ENCODE results near the gene ZNF454.

ZNF454 gene

DNA sequence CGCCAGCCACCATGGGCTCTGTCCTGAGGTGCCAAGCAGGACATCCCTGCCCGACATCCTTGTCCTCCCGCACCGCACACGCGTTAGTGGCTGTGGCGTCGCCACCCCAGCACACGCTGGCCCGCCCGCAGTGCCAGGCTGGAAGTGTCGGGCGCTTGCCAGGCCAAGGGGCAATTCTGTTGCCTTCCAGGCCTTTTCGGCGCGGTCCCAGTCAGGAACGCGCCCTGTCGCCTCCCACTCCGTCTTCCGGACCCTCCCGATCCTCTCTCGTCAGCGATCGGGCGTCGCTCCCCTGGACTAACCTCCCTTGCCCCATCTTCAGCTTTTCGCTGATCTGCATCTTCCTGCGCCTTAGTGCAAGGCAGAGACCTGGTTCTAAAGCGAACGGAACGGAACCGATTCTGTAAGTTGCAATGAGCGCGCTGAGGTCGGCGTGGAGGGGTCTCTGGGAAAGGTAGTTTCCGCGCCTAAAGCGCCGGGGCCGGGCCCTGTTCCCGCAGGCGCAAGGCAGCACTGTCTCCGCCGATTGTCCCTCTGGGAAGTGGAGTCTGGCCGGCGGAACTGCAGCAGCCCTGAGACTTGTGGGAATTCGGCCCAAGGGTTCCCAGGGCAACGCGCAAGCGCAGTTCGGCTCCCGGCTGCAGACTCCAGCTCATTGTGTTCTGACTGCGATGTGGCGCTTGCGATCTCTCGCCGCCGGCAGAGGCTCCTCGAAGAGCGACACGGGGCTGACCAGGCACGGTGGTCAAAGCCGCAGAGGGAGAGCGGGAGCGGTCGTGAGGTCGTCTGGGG, at the start of gene ZNF454:
Gene ZNF454 (plus strand): TSS at position 630 of the 792 bp plus-strand sequence. CDS start 1,594 bp downstream, outside the sequence.
- DNase-seq (ENCODE audit: low read depth, low spot score) = no peak

GRCh38 chr5:178895615-178896571, 45.1 kb upstream of the ZNF454 start, which contains the start of gene ZFP2:
TSS of gene ZFP2 (plus strand) at chr5:178895913. CDS start at chr5:178931314, 35,401 bp downstream.
- no peak for DNase-seq (ENCODE audit: low read depth, low spot score)

DNA sequence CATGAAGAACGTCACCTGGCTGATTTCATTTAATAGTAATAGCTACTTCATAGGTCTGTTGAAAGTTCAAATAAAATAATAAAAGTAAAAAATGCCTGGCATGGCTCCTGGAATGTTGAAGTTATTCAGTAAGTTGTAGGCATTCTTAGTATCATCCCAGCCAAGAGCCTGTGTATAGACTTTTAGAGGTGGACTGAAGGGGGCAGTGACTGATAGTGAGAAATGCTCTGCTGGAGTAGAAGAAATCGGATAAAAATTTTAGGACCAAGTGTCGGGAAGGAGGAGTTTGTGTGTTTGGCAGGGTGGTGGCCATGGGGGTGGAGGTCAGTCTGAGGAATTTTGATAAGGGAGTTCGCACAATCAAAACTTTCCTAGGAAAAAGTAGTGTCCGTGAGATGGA, 41.7 kb upstream of the ZNF454 start:
- no peak for DNase-seq (ENCODE audit: low read depth, low spot score)

DNA sequence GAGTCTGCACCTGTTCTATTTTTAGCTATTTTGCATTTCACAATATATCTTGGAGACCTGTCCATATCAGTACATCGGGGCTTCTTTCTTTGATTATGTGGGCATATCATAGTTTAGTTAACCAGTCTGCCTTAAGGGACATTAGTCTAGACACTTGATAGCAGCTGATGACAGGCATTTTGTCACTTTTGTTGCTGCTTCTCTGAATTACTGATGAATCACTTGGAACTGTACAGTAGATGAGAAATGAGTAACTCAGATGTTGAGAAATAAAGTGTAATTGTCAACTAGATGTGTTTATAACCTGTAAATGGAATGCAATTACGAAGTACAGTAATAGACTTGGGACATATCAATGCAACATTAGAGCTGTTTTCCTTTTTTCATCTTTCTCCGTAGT, 38.1 kb upstream of the ZNF454 start:
- DNase-seq (ENCODE audit: low read depth, low spot score) = no peak

- no peak for DNase-seq (ENCODE audit: low read depth, low spot score)
Measured at GRCh38 chr5:178931846-178932760, 8.9 kb upstream of the ZNF454 start.

DNA sequence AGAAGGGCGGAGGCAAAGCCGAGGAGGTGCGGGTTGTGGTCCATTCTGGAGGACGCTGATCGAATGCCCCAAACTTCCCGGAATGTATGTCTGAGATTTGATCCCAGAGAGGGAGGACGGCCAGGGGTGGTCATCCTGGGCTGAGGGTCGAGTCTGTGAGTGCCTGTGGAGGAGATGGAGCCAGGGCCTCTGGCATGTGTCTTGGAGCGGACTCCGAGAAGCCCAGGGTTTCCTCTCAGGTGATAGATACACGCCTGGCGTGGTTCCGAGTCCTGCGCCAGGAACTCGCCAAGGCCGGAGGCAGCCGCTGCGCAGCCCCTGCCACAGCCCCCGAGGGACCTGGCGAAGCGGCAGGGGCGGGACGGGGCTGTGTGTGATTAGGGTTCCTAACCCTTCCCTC, 363 bp downstream of the ZNF454 start:
- no peak for DNase-seq (ENCODE audit: low read depth, low spot score)

GRCh38 chr5:178965465-178966055, 24.6 kb downstream of the ZNF454 start:
- no peak for DNase-seq (ENCODE audit: low read depth, low spot score)

DNA sequence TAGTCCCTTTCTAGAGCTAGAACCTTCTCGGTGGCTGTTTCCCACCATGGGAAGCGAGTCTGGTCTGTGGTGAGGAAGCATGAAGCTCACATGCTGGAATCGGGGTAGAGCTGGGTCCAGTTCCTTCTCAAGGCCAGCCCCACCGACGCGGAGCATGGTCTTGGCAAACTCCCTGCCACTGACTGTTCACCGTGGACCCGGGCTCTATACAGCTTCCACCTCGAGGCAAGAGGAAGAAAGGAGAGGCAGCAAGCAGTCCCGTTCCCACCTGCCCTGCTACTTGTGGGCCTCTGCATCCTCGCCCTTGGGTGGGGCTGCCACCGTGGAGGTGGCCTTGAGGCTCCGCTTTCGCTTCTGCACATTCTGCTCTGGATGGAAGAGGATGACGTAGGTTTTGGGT, 40.4 kb downstream of the ZNF454 start:
- no peak for DNase-seq (ENCODE audit: low read depth, low spot score)

DNA sequence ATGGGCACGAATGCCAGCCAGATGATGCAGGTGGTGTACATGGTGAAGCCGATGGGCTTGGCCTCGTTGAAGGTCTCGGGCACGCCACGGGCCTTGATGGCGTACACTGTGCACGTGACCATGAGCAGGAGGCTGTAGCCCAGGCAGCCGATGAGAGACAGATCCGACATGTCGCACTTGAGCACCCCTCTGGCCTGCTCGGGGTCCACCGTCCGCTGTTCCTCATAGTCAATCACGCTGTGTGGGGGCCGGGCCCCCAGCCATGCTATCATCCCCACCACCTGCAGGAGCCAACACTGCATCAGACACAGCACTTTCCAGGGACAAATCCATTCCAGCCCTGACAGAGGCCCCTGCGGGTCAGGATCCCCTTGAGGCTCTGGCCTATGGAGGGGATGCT, 41.9 kb downstream of the ZNF454 start:
- no peak for DNase-seq (ENCODE audit: low read depth, low spot score)

- DNase-seq (ENCODE audit: low read depth, low spot score) = no peak
Measured at GRCh38 chr5:178983728-178984127, 42.7 kb downstream of the ZNF454 start.

DNA sequence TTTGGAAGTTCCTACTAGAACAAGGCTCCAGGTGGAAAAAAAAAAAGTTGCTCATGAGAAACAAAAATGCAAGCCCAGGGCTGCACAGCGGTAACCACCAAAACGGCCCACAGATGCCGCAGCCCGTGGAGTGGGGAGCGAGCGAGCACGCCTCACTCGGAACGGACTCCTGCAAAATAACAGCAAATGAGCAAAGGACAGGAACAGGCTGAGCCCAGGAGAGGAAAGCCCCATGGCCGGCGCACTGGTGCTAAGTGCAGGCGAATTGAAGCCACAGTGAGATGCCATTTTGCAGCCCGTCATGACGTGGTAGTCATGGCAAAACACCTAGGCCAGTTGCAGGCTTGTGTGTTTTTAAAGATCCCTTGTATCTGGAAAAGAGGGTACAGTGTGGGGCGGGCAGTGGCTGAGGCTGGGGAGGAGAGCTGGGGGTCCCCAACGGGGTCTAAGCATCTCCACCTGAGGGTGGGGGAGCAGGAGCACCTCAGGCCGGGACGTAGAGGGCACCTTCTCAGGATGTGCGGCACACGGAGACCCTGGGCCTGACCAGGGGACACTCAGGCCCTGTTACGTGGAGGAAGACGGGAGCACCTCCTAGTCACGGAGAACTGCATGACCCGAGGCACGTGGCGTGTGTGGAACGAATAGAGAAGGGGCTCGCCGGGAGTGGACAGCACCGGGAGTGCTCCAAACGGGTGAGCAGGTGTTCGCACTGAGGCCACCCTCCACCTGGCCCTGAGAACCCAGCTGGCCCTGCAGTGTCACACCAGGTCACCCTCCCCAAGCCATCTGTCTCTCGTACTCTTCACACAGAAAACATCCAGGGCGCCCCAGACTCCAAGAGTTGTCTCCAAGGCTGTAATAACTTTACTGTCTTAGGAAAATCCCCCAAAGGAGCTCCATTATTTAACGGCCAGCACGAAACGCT, 43.4 kb downstream of the ZNF454 start:
- no peak for DNase-seq (ENCODE audit: low read depth, low spot score)

DNA sequence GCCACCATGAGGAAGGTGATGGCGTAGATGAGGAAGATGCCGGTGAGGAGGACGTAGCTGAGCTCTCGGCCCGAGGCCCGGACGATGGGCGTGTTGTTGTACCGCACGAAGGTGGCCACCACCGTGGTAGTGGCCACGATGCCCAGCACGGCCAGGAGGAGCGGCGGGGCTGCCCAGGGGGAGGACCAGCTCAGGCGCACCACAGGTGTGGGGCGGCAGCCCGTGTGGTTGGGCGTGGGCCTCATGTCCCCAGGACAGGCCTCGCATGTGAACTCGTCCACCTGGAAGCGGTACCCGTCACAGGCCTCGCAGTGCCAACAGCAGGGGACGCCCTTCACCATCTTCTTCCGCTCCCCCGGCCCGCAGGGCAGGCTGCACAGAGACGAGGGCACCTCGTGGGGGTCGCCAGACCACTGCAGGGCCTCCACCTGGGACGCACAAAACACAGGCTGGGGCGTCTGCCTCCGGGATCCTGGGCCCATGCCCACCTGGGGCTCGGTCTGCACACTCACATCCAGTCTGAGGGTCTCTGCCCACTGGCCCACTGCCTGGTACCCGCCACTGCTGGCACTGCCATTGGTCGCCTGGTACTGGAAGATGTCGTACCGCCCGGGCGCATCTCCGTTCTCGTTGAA, 45.4 kb downstream of the ZNF454 start:
- DNase-seq (ENCODE audit: low read depth, low spot score) = no peak

DNA sequence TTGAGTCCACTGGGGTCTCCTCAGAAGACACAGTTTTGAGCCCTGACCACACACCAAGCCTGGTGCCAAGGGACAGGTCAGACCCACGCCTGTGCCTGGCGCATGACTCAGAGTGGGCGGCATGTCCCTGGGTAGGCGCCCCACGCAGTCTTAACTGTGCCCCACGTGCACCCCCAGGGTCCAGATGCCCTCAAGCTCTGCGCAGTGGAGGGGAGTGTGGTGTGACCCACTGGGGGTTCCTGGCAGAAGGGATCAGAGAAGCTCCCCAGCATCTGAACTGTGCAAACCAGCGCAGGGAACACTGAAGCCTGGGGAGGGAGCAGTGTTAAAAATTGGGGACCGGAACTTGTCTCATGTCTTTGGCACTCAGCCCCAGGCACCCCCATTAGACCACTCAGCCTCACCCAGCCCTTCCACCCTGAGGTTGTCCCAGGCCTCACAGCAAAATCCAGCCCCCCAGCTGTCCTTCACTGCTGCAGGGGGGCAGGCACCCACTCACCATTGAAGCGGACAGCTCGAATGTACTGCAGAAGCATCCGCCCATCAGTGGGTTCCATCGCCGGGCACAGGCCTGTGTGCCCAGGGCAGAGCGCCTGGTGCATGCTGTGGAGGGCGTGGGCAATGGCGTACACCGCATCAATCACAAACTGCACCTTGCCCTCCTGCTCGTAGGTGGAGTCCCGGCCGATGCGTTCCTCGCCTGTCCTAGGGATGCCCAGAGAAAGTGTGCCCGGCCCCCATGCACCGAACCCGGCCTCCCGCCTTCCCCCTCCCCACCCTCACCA, 47.6 kb downstream of the ZNF454 start:
- no peak for DNase-seq (ENCODE audit: low read depth, low spot score)

GRCh38 chr5:178989311-178989710, 48.3 kb downstream of the ZNF454 start:
- no peak for DNase-seq (ENCODE audit: low read depth, low spot score)

GRCh38 chr5:178990491-178990890, 49.5 kb downstream of the ZNF454 start:
- DNase-seq (ENCODE audit: low read depth, low spot score) = no peak

- DNase-seq (ENCODE audit: low read depth, low spot score) = no peak
Measured at GRCh38 chr5:178991190-178992145, 50.5 kb downstream of the ZNF454 start.

GRCh38 chr5:178992291-178992895, 51.4 kb downstream of the ZNF454 start:
- DNase-seq (ENCODE audit: low read depth, low spot score) = no peak

All from activated naive CD8-positive, alpha-beta T cell treated with anti-CD3 and anti-CD28 coated beads, Interleukin-2, amount 50 U/mL, for 16 hours (primary cell).